K562 (cell line): Measurements from ENCODE around the gene HOPX. TPM values are rescaled to one million over a fixed set of nuclear protein-coding genes. Genes with fewer than 3 reads are reported as not detected.

ENCODE experiments used
- ATAC-seq: fragments of 200-7000 bp; cut with Tn5 transposase; 3 replicates; pipeline ENCODE4 v1.9.1; 2020; ENCODE audit warnings: moderate library complexity
- BruUV-seq: library from RNA; stranded (reverse); fragments of 400-500 nt; replicated peaks from 2 replicates; lab custom pipeline; 2021; lab: Mats Ljungman, UMichigan
- CTCF ChIA-PET: fragments of 300-600 bp; formaldehyde crosslinking; extraction: SDS; loops from one replicate; lab custom pipeline; 2021; ENCODE audit warnings: low intra/inter-chr PET ratio; lab: Yijun Ruan, JAX
- POLR2A ChIA-PET: fragments of 300-600, 350-650 bp; sonication (Branson Sonifier 250); formaldehyde crosslinking; extraction: SDS; loops from one replicate; lab custom pipeline; 2021; ENCODE audit warnings: antibody characterized with exemption, inconsistent platforms; lab: Yijun Ruan, JAX
- DNase-seq, 4 experiments: peaks; one replicate each; pipeline versions ENCODE4 v3.0.0 to v3.0.0-alpha.2; 2011 to 2018; ENCODE audit warnings: low spot score in 3 of 4, mixed read lengths in 3 of 4; ENCODE audit errors: extremely low read depth in 1 of 4
- FAIRE-seq: peaks from 2 replicates; lab custom pipeline; 2011; peaks lifted over from hg19 to GRCh38; lab: Jason Lieb, UNC
- H2AFZ ChIP-seq: 2 replicates; pipeline ENCODE4 v1.6.0; 2011; ENCODE audit warnings: low read depth, low read length, control low read depth, inconsistent platforms
- H3K27ac ChIP-seq: fragments of 200-600 bp; 3 replicates; pipeline ENCODE4 v1.8.0; 2011; ENCODE audit warnings: low read depth, mild to moderate bottlenecking, control low read depth, inconsistent platforms, low read length, moderate library complexity, mixed read lengths; ENCODE audit errors: extremely low read depth
- H3K27me3 ChIP-seq, 2 experiments: fragments of 300-600 bp in 1 of 2; 2 replicates in 1 of 2; 3 replicates in 1 of 2; pipeline versions ENCODE4 v1.6.0 to v1.8.0; 2011; ENCODE audit warnings: inconsistent platforms in 2 of 2, low read length in 2 of 2, mild to moderate bottlenecking in 1 of 2, mixed read lengths in 1 of 2, moderate library complexity in 1 of 2; ENCODE audit not compliant: control insufficient read depth in 2 of 2, insufficient read depth in 2 of 2
- H3K36me3 ChIP-seq: fragments of 300-600 bp; 3 replicates; pipeline ENCODE4 v1.8.0; 2011; ENCODE audit warnings: mild to moderate bottlenecking, low read length, inconsistent platforms; ENCODE audit not compliant: control insufficient read depth, insufficient read depth
- H3K4me1 ChIP-seq, 2 experiments: fragments of 200-600 bp in 1 of 2; replicated peaks in 1 of 2; 2 replicates in 1 of 2; 3 replicates in 1 of 2; pipeline versions ENCODE4 v1.5.1 to v1.8.0; 2011; ENCODE audit warnings: inconsistent platforms in 2 of 2, low read length in 2 of 2, mild to moderate bottlenecking in 1 of 2, mixed read lengths in 1 of 2, moderate library complexity in 1 of 2; ENCODE audit not compliant: control insufficient read depth in 2 of 2, insufficient read depth in 2 of 2
- H3K4me2 ChIP-seq: 2 replicates; pipeline ENCODE4 v1.6.1; 2011; ENCODE audit warnings: low read length, control low read depth, inconsistent platforms, mixed read lengths; ENCODE audit not compliant: insufficient read depth
- H3K4me3 ChIP-seq: fragments of 200-600 bp; sonication (generic), shearing (Covaris generic); 2 replicates; pipeline ENCODE4 v1.5.1; 2016; ENCODE audit warnings: control low read depth, inconsistent platforms
- H3K79me2 ChIP-seq: fragments of 200-600 bp; 3 replicates; pipeline ENCODE4 v1.8.0; 2011; ENCODE audit warnings: low read length, inconsistent platforms; ENCODE audit not compliant: control insufficient read depth, insufficient read depth
- H3K9ac ChIP-seq, 2 experiments: 2 replicates each; pipeline versions ENCODE4 v1.6.0 to v1.6.1; 2011; ENCODE audit warnings: low read depth in 2 of 2, low read length in 2 of 2, control low read depth in 1 of 2, inconsistent platforms in 1 of 2, mild to moderate bottlenecking in 1 of 2, mixed read lengths in 1 of 2; ENCODE audit not compliant: insufficient read depth in 1 of 2
- H3K9me1 ChIP-seq: one replicate; pipeline ENCODE4 v1.6.0; 2011; ENCODE audit warnings: inconsistent platforms, mild to moderate bottlenecking, low read length, moderate library complexity; ENCODE audit not compliant: control insufficient read depth, insufficient read depth
- H3K9me3 ChIP-seq: replicated peaks from 2 replicates; pipeline ENCODE4 v1.5.1; 2011; ENCODE audit warnings: low read depth, low read length, inconsistent platforms; ENCODE audit not compliant: control insufficient read depth, insufficient read depth
- H4K20me1 ChIP-seq: replicated peaks from 2 replicates; pipeline ENCODE4 v1.6.1; 2011; ENCODE audit warnings: low read length, inconsistent platforms, mixed read lengths; ENCODE audit not compliant: control insufficient read depth, insufficient read depth
- ARHGAP35 ChIP-seq: fragments of 450-650 bp; IDR thresholded peaks from 2 replicates; pipeline ENCODE4 v1.6.1; 2018; ENCODE audit not compliant: partially characterized antibody
- ARID1B ChIP-seq: fragments of 450-650 bp; IDR thresholded peaks from 2 replicates; pipeline ENCODE4 v1.6.1; 2016; ENCODE audit warnings: antibody characterized with exemption, mild to moderate bottlenecking, inconsistent platforms
- BRCA1 ChIP-seq, 2 experiments: fragments of 450-650 bp in 1 of 2; sonication (generic) in 1 of 2; formaldehyde crosslinking in 1 of 2; IDR thresholded peaks; 2 replicates each; pipeline versions ENCODE4 v1.5.0 to v1.6.1; 2017 to 2020; ENCODE audit warnings: mild to moderate bottlenecking in 1 of 2, missing genetic modification reagents in 1 of 2
- CC2D1A ChIP-seq: fragments of 450-650 bp; IDR thresholded peaks from 2 replicates; pipeline ENCODE4 v1.6.1; 2017; ENCODE audit warnings: mild to moderate bottlenecking
- MCM3 ChIP-seq: fragments of 450-650 bp; IDR thresholded peaks from 2 replicates; pipeline ENCODE4 v1.6.1; 2016
- SAFB ChIP-seq: fragments of 200-400 bp; formaldehyde crosslinking; IDR thresholded peaks from 2 replicates; pipeline ENCODE4 v1.6.1; 2017; ENCODE audit warnings: low read depth, low read length, borderline replicate concordance
- ZFP1 ChIP-seq: fragments of 450-650 bp; formaldehyde crosslinking; IDR thresholded peaks from 2 replicates; pipeline ENCODE4 v1.4.0; 2020; ENCODE audit warnings: mild to moderate bottlenecking, mixed read lengths
- ZNF124 ChIP-seq: sonication (generic); formaldehyde crosslinking; IDR thresholded peaks from 2 replicates; pipeline ENCODE4 v1.8.1; 2022; ENCODE audit warnings: missing genetic modification reagents
- ZNF263 ChIP-seq: sonication (generic); formaldehyde crosslinking; IDR thresholded peaks from 2 replicates; pipeline ENCODE4 v1.8.0; 2022; ENCODE audit warnings: mild to moderate bottlenecking, missing genetic modification reagents, borderline replicate concordance
- ZNF785 ChIP-seq: fragments of 250-450 bp; sonication (Bioruptor Pico); IDR thresholded peaks from 2 replicates; pipeline ENCODE4 v1.4.0; 2020; ENCODE audit warnings: mild to moderate bottlenecking
- WGBS: fragments of 100-300 bp; shearing (Covaris generic); methylation state at CpG from one replicate; pipeline ENCODE4 v1.1.6; 2016; ENCODE audit warnings: low coverage, mixed read lengths; ENCODE audit not compliant: insufficient coverage; ENCODE audit errors: missing lambda C conversion rate; 5-methylcytosine and 5-hydroxymethylcytosine counted together
- in situ Hi-C: fragments of 300-500 bp; cut with MboI; formaldehyde crosslinking; loops from 4 replicates; pipeline ENCODE4 v1.15.0; 2018; ENCODE audit warnings: inconsistent platforms, mixed read lengths
- intact Hi-C: fragments of 100-400 bp; cut with micrococcal nuclease; formaldehyde crosslinking; loops from 2 replicates; pipeline ENCODE4 v1.14.2; 2022
- polyA plus RNA-seq, 8 experiments: library from polyadenylated mRNA; depleted of rRNA in 4 of 8; stranded (reverse) in 5 of 8; unstranded in 3 of 8; fragments of >200 nt; fragmentation: Nextera tagmentation in 2 of 8; fragmentation: Illumina TruSeq in 1 of 8; extraction: Ambion mirVana in 2 of 8; extraction: Trizol in 1 of 8; gene quantifications; 2 replicates each; pipeline versions ENCODE4 v1.2.1 to v1.2.3, GENCODE V29; 2011 to 2014; ENCODE audit warnings: inconsistent platforms in 1 of 8, missing spikeins in 1 of 8
- total RNA-seq, 7 experiments: library from RNA; depleted of rRNA in 6 of 7; stranded (reverse); fragments of >200 nt in 6 of 7; fragmentation: Illumina TruSeq in 2 of 7; extraction: Trizol in 2 of 7; gene quantifications; 2 replicates each; pipeline versions ENCODE4 v1.2.1 to v1.2.3, GENCODE V29; 2011 to 2021; ENCODE audit warnings: low replicate concordance in 1 of 7
- TF ChIP-seq, protein P1 (sequence below): fragments of 200-800 bp; sonication (Bioruptor generic); IDR thresholded peaks from 2 replicates; pipeline ENCODE4 v1.6.1; 2017; ENCODE audit warnings: missing genetic modification characterization, missing compliant biosample characterization

HOPX gene
- total and polyA plus RNA-seq, 9 of the 15 experiments (the other 6 are each of a cell fraction or from before 2014, with no cell fraction given): 0.24 TPM; not detected in 8

DNA sequence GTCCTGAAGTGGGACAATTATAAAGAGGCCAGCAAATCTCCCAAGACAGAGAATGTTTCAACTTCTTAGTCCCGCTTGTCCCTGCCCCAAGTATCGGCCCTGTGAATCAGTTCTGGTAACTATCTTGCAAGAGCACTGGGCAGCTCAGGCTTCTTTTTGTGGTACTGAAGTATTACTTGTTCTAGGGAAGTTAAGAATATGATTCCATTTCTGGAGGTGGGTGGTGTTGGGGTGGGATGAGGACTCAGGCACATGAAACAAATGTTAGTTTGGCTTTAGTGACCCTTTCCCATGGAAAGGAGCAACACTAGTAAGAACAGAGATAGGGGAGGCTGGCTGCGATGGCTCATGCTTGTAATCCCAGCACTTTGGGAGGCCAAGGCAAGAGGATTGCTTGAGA is 28.9 kb downstream of the HOPX start:
- TF ChIP-seq, protein P1, sequence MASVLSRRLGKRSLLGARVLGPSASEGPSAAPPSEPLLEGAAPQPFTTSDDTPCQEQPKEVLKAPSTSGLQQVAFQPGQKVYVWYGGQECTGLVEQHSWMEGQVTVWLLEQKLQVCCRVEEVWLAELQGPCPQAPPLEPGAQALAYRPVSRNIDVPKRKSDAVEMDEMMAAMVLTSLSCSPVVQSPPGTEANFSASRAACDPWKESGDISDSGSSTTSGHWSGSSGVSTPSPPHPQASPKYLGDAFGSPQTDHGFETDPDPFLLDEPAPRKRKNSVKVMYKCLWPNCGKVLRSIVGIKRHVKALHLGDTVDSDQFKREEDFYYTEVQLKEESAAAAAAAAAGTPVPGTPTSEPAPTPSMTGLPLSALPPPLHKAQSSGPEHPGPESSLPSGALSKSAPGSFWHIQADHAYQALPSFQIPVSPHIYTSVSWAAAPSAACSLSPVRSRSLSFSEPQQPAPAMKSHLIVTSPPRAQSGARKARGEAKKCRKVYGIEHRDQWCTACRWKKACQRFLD (CRISPR knock-in tag): no peak
- no peak for TF ChIP-seq ARHGAP35
- ChIA-PET CTCF (no interaction called here), POLR2A (no interaction called here)
- no peak overlapping the region for H3K27ac ChIP-seq
- H3K9me3 ChIP-seq: no peaks in the 10 kb centered on the region
- 0% methylated on average over 3 of the region's 3 CpGs for WGBS
- ATAC-seq: no peak
- FAIRE-seq: no peak
- no peaks in the 10 kb centered on the region for H3K79me2 ChIP-seq
- H3K9ac ChIP-seq: no peak overlapping the region
- no peak overlapping the region for H2AFZ ChIP-seq
- BruUV-seq: no TSS peak
- intact Hi-C loops: no loop called here
- DNase-seq: no peak
- peaks cover 18 to 24% of the 10 kb centered on the region in 2 experiments; a peak in 4 of 5 replicates for H3K27me3 ChIP-seq
- H4K20me1 ChIP-seq: no peaks in the 10 kb centered on the region
- H3K4me3 ChIP-seq: no peak overlapping the region
- in situ Hi-C loops: no loop called here
- no peaks in the 10 kb centered on the region for H3K9me1 ChIP-seq
- no peak overlapping the region for H3K4me2 ChIP-seq
- no peaks in the 10 kb centered on the region for H3K36me3 ChIP-seq
- H3K4me1 ChIP-seq: peaks cover 0 to 12% of the 10 kb centered on the region in 2 experiments; a peak in 1 of 5 replicates

DNA sequence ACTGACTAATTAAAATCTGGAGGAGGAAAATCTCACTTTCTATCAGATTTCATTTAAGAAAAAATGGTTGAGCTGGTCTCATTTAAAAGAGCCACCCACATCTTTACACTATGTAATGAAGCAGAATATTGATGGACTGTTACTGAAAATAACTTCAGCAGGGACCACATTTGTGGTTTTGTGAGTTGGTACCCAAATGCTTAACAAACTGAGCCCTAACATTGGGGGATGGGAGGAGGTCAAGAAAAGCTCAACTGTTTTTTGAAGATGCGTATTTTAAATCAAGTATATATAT is 30.1 kb downstream of the HOPX start:
- in situ Hi-C loops: no loop called here
- Histone ChIP-seq H3K4me2 (no peak overlapping the region), H3K9ac (no peak overlapping the region), H3K9me1 (no peaks in the 10 kb centered on the region), H3K27ac (no peak overlapping the region), H2AFZ (no peak overlapping the region), H3K36me3 (no peaks in the 10 kb centered on the region), H3K79me2 (no peaks in the 10 kb centered on the region), H3K27me3 (peaks cover 9 to 12% of the 10 kb centered on the region in 2 experiments; a peak in 4 of 5 replicates), H3K9me3 (no peaks in the 10 kb centered on the region), H3K4me1 (peaks cover 0 to 7% of the 10 kb centered on the region in 2 experiments; a peak in 1 of 5 replicates), H3K4me3 (no peak overlapping the region), H4K20me1 (no peaks in the 10 kb centered on the region)
- no TSS peak for BruUV-seq
- intact Hi-C loops: no loop called here
- ChIA-PET CTCF (no interaction called here), POLR2A (no interaction called here)
- no peak for DNase-seq
- WGBS: 0% methylated on average over 1 of the region's 1 CpG
- no peak for ATAC-seq
- FAIRE-seq: no peak
- no peak for TF ChIP-seq CC2D1A
- no peak for TF ChIP-seq MCM3
- TF ChIP-seq ZFP1: no peak
- no peak for TF ChIP-seq ARID1B
- TF ChIP-seq ZNF263 (CRISPR knock-in tag): no peak
- TF ChIP-seq ZNF785 (CRISPR knock-in tag): no peak
- no peak for TF ChIP-seq SAFB
- TF ChIP-seq BRCA1 (IDR thresholded peaks at IDR 0.05): no peak
- no peak for TF ChIP-seq BRCA1 (CRISPR knock-in tag; IDR thresholded peaks at IDR 0.05)
- no peak for TF ChIP-seq ZNF124 (CRISPR knock-in tag)
